GM23338 (cell line): Measurements from ENCODE around the gene GHRHR. TPM values are rescaled to one million over a fixed set of nuclear protein-coding genes. Genes with fewer than 3 reads are reported as not detected.
A peak's percentile ranks its signal among the peaks of the same experiment; 100 is the strongest.

Experiments
- ATAC-seq: fragments of 200-7000 bp; cut with Tn5 transposase; 3 replicates; pipeline ENCODE4 v1.9.1; 2020
- DNase-seq: peaks from one replicate; pipeline ENCODE4 v3.0.0-alpha.2; 2015; ENCODE audit warnings: low spot score
- H2AFZ ChIP-seq: fragments of 200-600 bp; sonication (generic); 2 replicates; pipeline ENCODE4 v1.8.0; 2016; ENCODE audit warnings: antibody characterized with exemption, mild to moderate bottlenecking, moderate library complexity
- H3F3A ChIP-seq: fragments of 200-600 bp; sonication (generic); replicated peaks from 2 replicates; pipeline ENCODE4 v1.8.0; 2017; ENCODE audit warnings: antibody characterized with exemption, mixed run types, low read depth
- H3K27ac ChIP-seq: fragments of 200-600 bp; sonication (generic); 2 replicates; pipeline ENCODE4 v1.6.1; 2016; ENCODE audit warnings: low read depth
- H3K27me3 ChIP-seq: fragments of 200-600 bp; sonication (generic); 2 replicates; pipeline ENCODE4 v1.8.0; 2016; ENCODE audit warnings: mild to moderate bottlenecking, mixed run types, moderate library complexity; ENCODE audit not compliant: insufficient read depth
- H3K36me3 ChIP-seq: fragments of 200-600 bp; sonication (generic); 2 replicates; pipeline ENCODE4 v1.8.0; 2016; ENCODE audit warnings: mild to moderate bottlenecking; ENCODE audit not compliant: insufficient read depth
- H3K4me1 ChIP-seq: fragments of 200-600 bp; sonication (generic); 2 replicates; pipeline ENCODE4 v1.8.0; 2016; ENCODE audit warnings: mild to moderate bottlenecking, moderate library complexity; ENCODE audit not compliant: insufficient read depth
- H3K4me2 ChIP-seq: fragments of 200-600 bp; sonication (generic); 2 replicates; pipeline ENCODE4 v1.7.1; 2017; ENCODE audit warnings: mixed run types
- H3K4me3 ChIP-seq: fragments of 200-600 bp; sonication (generic); 2 replicates; pipeline ENCODE4 v1.6.1; 2016; ENCODE audit warnings: mixed run types
- H3K79me2 ChIP-seq: fragments of 200-600 bp; sonication (generic); replicated peaks from 2 replicates; pipeline ENCODE4 v1.8.0; 2017; ENCODE audit warnings: mild to moderate bottlenecking; ENCODE audit not compliant: insufficient read depth
- H3K9me2 ChIP-seq: fragments of 200-600 bp; sonication (generic); 2 replicates; pipeline ENCODE4 v1.8.0; 2017; ENCODE audit not compliant: insufficient read depth
- H4K20me1 ChIP-seq: fragments of 200-600 bp; sonication (generic); replicated peaks from 2 replicates; pipeline ENCODE4 v1.8.0; 2017; ENCODE audit warnings: mild to moderate bottlenecking; ENCODE audit not compliant: insufficient read depth
- H3K27ac Mint-ChIP-seq: 2 replicates; pipeline ENCODE4 v1.8.0; 2020; ENCODE audit warnings: inconsistent platforms, mild to moderate bottlenecking, moderate library complexity, mixed read lengths
- H3K27me3 Mint-ChIP-seq: 3 replicates; pipeline ENCODE4 v1.8.0; 2022; ENCODE audit warnings: low read depth, mild to moderate bottlenecking, moderate library complexity, mixed read lengths, inconsistent platforms; ENCODE audit not compliant: insufficient read depth, poor library complexity
- H3K36me3 Mint-ChIP-seq: 3 replicates; pipeline ENCODE4 v1.8.0; 2021; ENCODE audit warnings: low read depth, mild to moderate bottlenecking, inconsistent platforms, moderate library complexity, mixed read lengths
- H3K4me1 Mint-ChIP-seq: 3 replicates; pipeline ENCODE4 v1.8.0; 2020; ENCODE audit warnings: mild to moderate bottlenecking, inconsistent platforms, mixed read lengths
- H3K4me3 Mint-ChIP-seq: 3 replicates; pipeline ENCODE4 v1.8.0; 2021; ENCODE audit warnings: moderate library complexity, mild to moderate bottlenecking, inconsistent platforms, mixed read lengths
- H3K9me3 Mint-ChIP-seq: 3 replicates; pipeline ENCODE4 v1.8.0; 2020; ENCODE audit warnings: moderate library complexity, mild to moderate bottlenecking, inconsistent platforms, mixed read lengths
- CREB1 ChIP-seq: fragments of 250-450 bp; sonication (Bioruptor Pico); IDR thresholded peaks from 2 replicates; pipeline ENCODE4 v1.5.0; 2020; ENCODE audit warnings: low read depth, mild to moderate bottlenecking, moderate library complexity
- EZH2 ChIP-seq: fragments of 200-600 bp; sonication (generic); IDR thresholded peaks from one replicate; pipeline ENCODE4 v1.8.0; 2017; ENCODE audit warnings: antibody characterized with exemption, mild to moderate bottlenecking, low read depth; ENCODE audit not compliant: unreplicated experiment
- EZH2phosphoT487 ChIP-seq: fragments of 200-600 bp; sonication (generic); IDR thresholded peaks from one replicate; pipeline ENCODE4 v1.8.1; 2018; ENCODE audit warnings: antibody characterized with exemption; ENCODE audit not compliant: unreplicated experiment
- JUNB ChIP-seq: IDR thresholded peaks from one replicate; pipeline ENCODE4 v1.6.1; 2016; ENCODE audit warnings: antibody characterized with exemption; ENCODE audit not compliant: unreplicated experiment
- NANOG ChIP-seq: IDR thresholded peaks from 2 replicates; pipeline ENCODE4 v1.6.1; 2016; ENCODE audit warnings: antibody characterized with exemption, borderline replicate concordance
- POLR2AphosphoS5 ChIP-seq: IDR thresholded peaks from 2 replicates; pipeline ENCODE4 v1.6.1; 2016; ENCODE audit warnings: antibody characterized with exemption, low read depth
- STAT1 ChIP-seq: IDR thresholded peaks from one replicate; pipeline ENCODE4 v1.6.1; 2016; ENCODE audit warnings: antibody characterized with exemption; ENCODE audit not compliant: unreplicated experiment
- ZNF114 ChIP-seq: fragments of 250-450 bp; sonication (Bioruptor Pico); IDR thresholded peaks from 2 replicates; pipeline ENCODE4 v1.5.0; 2020; ENCODE audit warnings: mild to moderate bottlenecking, moderate library complexity
- ZNF331 ChIP-seq: fragments of 250-450 bp; sonication (Bioruptor Pico); IDR thresholded peaks from 2 replicates; pipeline ENCODE4 v1.5.0; 2020; ENCODE audit warnings: low read depth, mild to moderate bottlenecking, moderate library complexity
- polyA plus RNA-seq: library from polyadenylated mRNA; unstranded; fragments of >200 nt; fragmentation: Nextera tagmentation; extraction: Ambion mirVana; gene quantifications from 2 replicates; pipeline ENCODE4 v1.2.1, GENCODE V29; 2016
- total RNA-seq: library from RNA; depleted of rRNA; stranded (reverse); fragments of >200 nt; shearing (Covaris generic); gene quantifications from 2 replicates; pipeline ENCODE4 v1.2.3, GENCODE V29; 2014
- TF ChIP-seq, protein P1 (sequence below): IDR thresholded peaks from 2 replicates; pipeline ENCODE4 v1.6.1; 2016; ENCODE audit warnings: antibody characterized with exemption
- TF ChIP-seq, protein P2 (sequence below): IDR thresholded peaks from one replicate; pipeline ENCODE4 v1.6.1; 2018; ENCODE audit warnings: antibody characterized with exemption; ENCODE audit not compliant: unreplicated experiment
- TF ChIP-seq, protein P3 (sequence below): fragments of 250-450 bp; sonication (Bioruptor Pico); IDR thresholded peaks from 2 replicates; pipeline ENCODE4 v1.5.0; 2020; ENCODE audit warnings: mild to moderate bottlenecking, moderate library complexity
- TF ChIP-seq, protein P4 (sequence below), 2 experiments: fragments of 200-600 bp in 1 of 2; sonication (generic) in 1 of 2; conservative IDR thresholded peaks; 2 replicates each; pipeline versions ENCODE4 v1.5.1 to v1.6.1; 2016 to 2017; ENCODE audit warnings: antibody characterized with exemption in 2 of 2, low read depth in 2 of 2, mild to moderate bottlenecking in 2 of 2, moderate library complexity in 1 of 2

GHRHR gene
- total and polyA plus RNA-seq, 2 experiments from 2014 or later: 2.2 TPM; not detected in 1

DNA sequence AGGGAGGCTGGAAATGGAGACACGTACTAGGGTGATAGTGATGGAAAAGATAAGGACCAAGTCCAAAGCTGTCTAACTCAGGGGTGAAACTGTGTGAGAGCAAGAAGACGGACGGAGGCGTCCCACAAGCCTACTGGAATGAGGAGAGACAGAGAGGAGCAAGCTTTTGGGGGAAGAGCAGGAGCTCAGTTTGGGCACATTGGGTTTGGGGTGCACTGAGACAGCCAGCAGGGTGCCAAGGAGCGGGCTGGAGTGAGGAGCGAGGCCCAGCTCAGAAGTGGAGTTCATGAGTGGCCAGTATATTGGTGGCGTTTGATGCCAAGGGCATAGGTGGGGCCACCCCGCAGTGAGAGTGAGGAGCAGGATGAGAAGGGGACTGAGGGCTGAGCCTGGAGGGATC is 22.6 kb downstream of the GHRHR start:
- Histone ChIP-seq H3K36me3 (no peaks in the 10 kb centered on the region), H3K4me2 (peak overlapping the region; percentile 68), H4K20me1 (no peaks in the 10 kb centered on the region), H3K4me3 (peak overlapping the region; percentile 35), H3K27me3 (peaks cover 8% of the 10 kb centered on the region), H3F3A (0 out of 2 replicates have a peak, but pooled peaks cover 2% of the 10 kb centered on the region), H2AFZ (peak overlapping the region; percentile 88; the same call in 1 of the 2 replicates), H3K9me2 (no peaks in the 10 kb centered on the region), H3K79me2 (no peaks in the 10 kb centered on the region), H3K4me1 (peaks cover 49% of the 10 kb centered on the region), H3K27ac (no peak overlapping the region)
- Mint-ChIP-seq H3K4me3 (peak overlapping the region; percentile 78), H3K4me1 (peaks cover 67% of the 10 kb centered on the region), H3K36me3 (no peaks in the 10 kb centered on the region; the same call in 2 of the 3 replicates), H3K27ac (no peak overlapping the region), H3K9me3 (no peaks in the 10 kb centered on the region), H3K27me3 (peaks cover 28% of the 10 kb centered on the region)
- ATAC-seq: no peak
- DNase-seq: no peak
- TF ChIP-seq ZNF114 (CRISPR knock-in tag) (no peak), EZH2 (no peak), STAT1 (no peak), JUNB (no peak), CREB1 (CRISPR knock-in tag) (no peak), NANOG (no peak), ZNF331 (CRISPR knock-in tag) (no peak), EZH2phosphoT487 (no peak), POLR2AphosphoS5 (no peak)
- TF ChIP-seq, protein P1, sequence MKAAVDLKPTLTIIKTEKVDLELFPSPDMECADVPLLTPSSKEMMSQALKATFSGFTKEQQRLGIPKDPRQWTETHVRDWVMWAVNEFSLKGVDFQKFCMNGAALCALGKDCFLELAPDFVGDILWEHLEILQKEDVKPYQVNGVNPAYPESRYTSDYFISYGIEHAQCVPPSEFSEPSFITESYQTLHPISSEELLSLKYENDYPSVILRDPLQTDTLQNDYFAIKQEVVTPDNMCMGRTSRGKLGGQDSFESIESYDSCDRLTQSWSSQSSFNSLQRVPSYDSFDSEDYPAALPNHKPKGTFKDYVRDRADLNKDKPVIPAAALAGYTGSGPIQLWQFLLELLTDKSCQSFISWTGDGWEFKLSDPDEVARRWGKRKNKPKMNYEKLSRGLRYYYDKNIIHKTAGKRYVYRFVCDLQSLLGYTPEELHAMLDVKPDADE: no peak
- TF ChIP-seq, protein P2, sequence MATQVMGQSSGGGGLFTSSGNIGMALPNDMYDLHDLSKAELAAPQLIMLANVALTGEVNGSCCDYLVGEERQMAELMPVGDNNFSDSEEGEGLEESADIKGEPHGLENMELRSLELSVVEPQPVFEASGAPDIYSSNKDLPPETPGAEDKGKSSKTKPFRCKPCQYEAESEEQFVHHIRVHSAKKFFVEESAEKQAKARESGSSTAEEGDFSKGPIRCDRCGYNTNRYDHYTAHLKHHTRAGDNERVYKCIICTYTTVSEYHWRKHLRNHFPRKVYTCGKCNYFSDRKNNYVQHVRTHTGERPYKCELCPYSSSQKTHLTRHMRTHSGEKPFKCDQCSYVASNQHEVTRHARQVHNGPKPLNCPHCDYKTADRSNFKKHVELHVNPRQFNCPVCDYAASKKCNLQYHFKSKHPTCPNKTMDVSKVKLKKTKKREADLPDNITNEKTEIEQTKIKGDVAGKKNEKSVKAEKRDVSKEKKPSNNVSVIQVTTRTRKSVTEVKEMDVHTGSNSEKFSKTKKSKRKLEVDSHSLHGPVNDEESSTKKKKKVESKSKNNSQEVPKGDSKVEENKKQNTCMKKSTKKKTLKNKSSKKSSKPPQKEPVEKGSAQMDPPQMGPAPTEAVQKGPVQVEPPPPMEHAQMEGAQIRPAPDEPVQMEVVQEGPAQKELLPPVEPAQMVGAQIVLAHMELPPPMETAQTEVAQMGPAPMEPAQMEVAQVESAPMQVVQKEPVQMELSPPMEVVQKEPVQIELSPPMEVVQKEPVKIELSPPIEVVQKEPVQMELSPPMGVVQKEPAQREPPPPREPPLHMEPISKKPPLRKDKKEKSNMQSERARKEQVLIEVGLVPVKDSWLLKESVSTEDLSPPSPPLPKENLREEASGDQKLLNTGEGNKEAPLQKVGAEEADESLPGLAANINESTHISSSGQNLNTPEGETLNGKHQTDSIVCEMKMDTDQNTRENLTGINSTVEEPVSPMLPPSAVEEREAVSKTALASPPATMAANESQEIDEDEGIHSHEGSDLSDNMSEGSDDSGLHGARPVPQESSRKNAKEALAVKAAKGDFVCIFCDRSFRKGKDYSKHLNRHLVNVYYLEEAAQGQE: no peak
- TF ChIP-seq, protein P3, sequence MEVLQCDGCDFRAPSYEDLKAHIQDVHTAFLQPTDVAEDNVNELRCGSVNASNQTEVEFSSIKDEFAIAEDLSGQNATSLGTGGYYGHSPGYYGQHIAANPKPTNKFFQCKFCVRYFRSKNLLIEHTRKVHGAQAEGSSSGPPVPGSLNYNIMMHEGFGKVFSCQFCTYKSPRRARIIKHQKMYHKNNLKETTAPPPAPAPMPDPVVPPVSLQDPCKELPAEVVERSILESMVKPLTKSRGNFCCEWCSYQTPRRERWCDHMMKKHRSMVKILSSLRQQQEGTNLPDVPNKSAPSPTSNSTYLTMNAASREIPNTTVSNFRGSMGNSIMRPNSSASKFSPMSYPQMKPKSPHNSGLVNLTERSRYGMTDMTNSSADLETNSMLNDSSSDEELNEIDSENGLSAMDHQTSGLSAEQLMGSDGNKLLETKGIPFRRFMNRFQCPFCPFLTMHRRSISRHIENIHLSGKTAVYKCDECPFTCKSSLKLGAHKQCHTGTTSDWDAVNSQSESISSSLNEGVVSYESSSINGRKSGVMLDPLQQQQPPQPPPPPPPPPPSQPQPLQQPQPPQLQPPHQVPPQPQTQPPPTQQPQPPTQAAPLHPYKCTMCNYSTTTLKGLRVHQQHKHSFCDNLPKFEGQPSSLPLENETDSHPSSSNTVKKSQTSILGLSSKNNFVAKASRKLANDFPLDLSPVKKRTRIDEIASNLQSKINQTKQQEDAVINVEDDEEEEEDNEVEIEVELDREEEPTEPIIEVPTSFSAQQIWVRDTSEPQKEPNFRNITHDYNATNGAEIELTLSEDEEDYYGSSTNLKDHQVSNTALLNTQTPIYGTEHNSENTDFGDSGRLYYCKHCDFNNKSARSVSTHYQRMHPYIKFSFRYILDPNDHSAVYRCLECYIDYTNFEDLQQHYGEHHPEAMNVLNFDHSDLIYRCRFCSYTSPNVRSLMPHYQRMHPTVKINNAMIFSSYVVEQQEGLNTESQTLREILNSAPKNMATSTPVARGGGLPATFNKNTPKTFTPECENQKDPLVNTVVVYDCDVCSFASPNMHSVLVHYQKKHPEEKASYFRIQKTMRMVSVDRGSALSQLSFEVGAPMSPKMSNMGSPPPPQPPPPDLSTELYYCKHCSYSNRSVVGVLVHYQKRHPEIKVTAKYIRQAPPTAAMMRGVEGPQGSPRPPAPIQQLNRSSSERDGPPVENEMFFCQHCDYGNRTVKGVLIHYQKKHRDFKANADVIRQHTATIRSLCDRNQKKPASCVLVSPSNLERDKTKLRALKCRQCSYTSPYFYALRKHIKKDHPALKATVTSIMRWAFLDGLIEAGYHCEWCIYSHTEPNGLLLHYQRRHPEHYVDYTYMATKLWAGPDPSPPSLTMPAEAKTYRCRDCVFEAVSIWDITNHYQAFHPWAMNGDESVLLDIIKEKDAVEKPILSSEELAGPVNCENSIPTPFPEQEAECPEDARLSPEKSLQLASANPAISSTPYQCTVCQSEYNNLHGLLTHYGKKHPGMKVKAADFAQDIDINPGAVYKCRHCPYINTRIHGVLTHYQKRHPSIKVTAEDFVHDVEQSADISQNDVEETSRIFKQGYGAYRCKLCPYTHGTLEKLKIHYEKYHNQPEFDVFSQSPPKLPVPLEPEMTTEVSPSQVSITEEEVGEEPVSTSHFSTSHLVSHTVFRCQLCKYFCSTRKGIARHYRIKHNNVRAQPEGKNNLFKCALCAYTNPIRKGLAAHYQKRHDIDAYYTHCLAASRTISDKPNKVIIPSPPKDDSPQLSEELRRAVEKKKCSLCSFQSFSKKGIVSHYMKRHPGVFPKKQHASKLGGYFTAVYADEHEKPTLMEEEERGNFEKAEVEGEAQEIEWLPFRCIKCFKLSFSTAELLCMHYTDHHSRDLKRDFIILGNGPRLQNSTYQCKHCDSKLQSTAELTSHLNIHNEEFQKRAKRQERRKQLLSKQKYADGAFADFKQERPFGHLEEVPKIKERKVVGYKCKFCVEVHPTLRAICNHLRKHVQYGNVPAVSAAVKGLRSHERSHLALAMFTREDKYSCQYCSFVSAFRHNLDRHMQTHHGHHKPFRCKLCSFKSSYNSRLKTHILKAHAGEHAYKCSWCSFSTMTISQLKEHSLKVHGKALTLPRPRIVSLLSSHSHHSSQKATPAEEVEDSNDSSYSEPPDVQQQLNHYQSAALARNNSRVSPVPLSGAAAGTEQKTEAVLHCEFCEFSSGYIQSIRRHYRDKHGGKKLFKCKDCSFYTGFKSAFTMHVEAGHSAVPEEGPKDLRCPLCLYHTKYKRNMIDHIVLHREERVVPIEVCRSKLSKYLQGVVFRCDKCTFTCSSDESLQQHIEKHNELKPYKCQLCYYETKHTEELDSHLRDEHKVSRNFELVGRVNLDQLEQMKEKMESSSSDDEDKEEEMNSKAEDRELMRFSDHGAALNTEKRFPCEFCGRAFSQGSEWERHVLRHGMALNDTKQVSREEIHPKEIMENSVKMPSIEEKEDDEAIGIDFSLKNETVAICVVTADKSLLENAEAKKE (CRISPR knock-in tag): no peak
- TF ChIP-seq, protein P4, sequence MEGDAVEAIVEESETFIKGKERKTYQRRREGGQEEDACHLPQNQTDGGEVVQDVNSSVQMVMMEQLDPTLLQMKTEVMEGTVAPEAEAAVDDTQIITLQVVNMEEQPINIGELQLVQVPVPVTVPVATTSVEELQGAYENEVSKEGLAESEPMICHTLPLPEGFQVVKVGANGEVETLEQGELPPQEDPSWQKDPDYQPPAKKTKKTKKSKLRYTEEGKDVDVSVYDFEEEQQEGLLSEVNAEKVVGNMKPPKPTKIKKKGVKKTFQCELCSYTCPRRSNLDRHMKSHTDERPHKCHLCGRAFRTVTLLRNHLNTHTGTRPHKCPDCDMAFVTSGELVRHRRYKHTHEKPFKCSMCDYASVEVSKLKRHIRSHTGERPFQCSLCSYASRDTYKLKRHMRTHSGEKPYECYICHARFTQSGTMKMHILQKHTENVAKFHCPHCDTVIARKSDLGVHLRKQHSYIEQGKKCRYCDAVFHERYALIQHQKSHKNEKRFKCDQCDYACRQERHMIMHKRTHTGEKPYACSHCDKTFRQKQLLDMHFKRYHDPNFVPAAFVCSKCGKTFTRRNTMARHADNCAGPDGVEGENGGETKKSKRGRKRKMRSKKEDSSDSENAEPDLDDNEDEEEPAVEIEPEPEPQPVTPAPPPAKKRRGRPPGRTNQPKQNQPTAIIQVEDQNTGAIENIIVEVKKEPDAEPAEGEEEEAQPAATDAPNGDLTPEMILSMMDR (conservative IDR thresholded peaks at IDR 0.05; ENCODE audit: low read depth in 2 of 2): no peak
